Right lung (tissue), 5 donors: Measurements from ENCODE around the gene PEX14. TPM values are rescaled to one million over a fixed set of nuclear protein-coding genes. Genes with fewer than 3 reads are reported as not detected.
"Not testable (repeated sequence)": the region's sequence is repeated elsewhere in the genome, so short reads cannot be mapped to it uniquely, and the experiment has no call there.

Experiments
- DNase-seq, 2 donors: peaks; one replicate each; pipeline ENCODE4 v3.0.0-alpha.2; 2013
- polyA plus RNA-seq, 5 donors: library from polyadenylated mRNA; unstranded; fragments of 120-200 nt; gene quantifications; one replicate each; pipeline versions ENCODE4 v1.2.1 to v1.2.3, GENCODE V29; 2013; ENCODE audit warnings: inconsistent platforms in 1 of 5, low replicate concordance in 1 of 5; ENCODE audit not compliant: insufficient read length in 5 of 5, insufficient read depth in 1 of 5

PEX14 gene
- polyA plus RNA-seq, 5 donors = 15.0 to 23.4 (median 19.9) TPM

- no peak for DNase-seq
Observed at GRCh38 chr1:10490286-10490970, 15.7 kb downstream of the PEX14 start.

GRCh38 chr1:10494418-10494753 lies 19.6 kb downstream of the PEX14 start:
- DNase-seq = no peak

- peak in 1 of 2 donors; percentile 55 for DNase-seq
Observed at GRCh38 chr1:10494754-10495474, 20.2 kb downstream of the PEX14 start.

GRCh38 chr1:10495475-10495817 lies 20.7 kb downstream of the PEX14 start:
- no peak for DNase-seq

GRCh38 chr1:10495952-10496351 lies 21.2 kb downstream of the PEX14 start:
- no peak for DNase-seq

- no peak for DNase-seq
Observed at GRCh38 chr1:10497109-10497508, 22.4 kb downstream of the PEX14 start.

- no peak for DNase-seq
Observed at GRCh38 chr1:10498231-10498630, 23.5 kb downstream of the PEX14 start.

GRCh38 chr1:10502206-10502605 lies 27.5 kb downstream of the PEX14 start:
- DNase-seq = no peak

GRCh38 chr1:10504249-10504648 lies 29.5 kb downstream of the PEX14 start:
- no peak for DNase-seq

- not testable (repeated sequence) for DNase-seq
Observed at GRCh38 chr1:10506046-10506676, 31.4 kb downstream of the PEX14 start.

GRCh38 chr1:10506677-10507047 lies 31.9 kb downstream of the PEX14 start:
- DNase-seq = no peak

GRCh38 chr1:10507111-10507879 lies 32.5 kb downstream of the PEX14 start:
- peak in 1 of 2 donors; percentile 54 for DNase-seq

GRCh38 chr1:10508511-10508951 lies 33.8 kb downstream of the PEX14 start:
- no peak for DNase-seq

- no peak for DNase-seq
Observed at GRCh38 chr1:10509809-10510509, 35.2 kb downstream of the PEX14 start.

- DNase-seq = no peak
Observed at GRCh38 chr1:10510520-10511493, 36.1 kb downstream of the PEX14 start.

- no peak for DNase-seq
Observed at GRCh38 chr1:10511494-10511885, 36.7 kb downstream of the PEX14 start.

- DNase-seq = no peak
Observed at GRCh38 chr1:10513199-10513598, 38.4 kb downstream of the PEX14 start.

- DNase-seq = no peak
Observed at GRCh38 chr1:10514490-10515235, 39.9 kb downstream of the PEX14 start.

- DNase-seq = no peak
Observed at GRCh38 chr1:10515301-10515975, 40.7 kb downstream of the PEX14 start.
